Heart left ventricle (tissue), 13 donors: Measurements from ENCODE around the gene RIMS1.

Experiments used
- POLR2A ChIP-seq, 2 donors: fragments of 450-650 bp; IDR thresholded peaks; one replicate each; pipeline ENCODE4 v1.6.1; 2017; ENCODE audit warnings: antibody characterized with exemption in 2 of 2, mild to moderate bottlenecking in 2 of 2, moderate library complexity in 2 of 2
- TF ChIP-seq, protein P1 (sequence below), 12 donors: fragments of 200-600 bp; sonication (generic) in 4 of 12; IDR thresholded peaks; one replicate each; pipeline versions ENCODE4 v1.5.0 to v1.8.0; 2018 to 2022; ENCODE audit warnings: antibody characterized with exemption in 12 of 12, mild to moderate bottlenecking in 5 of 12
- donor health status: ischemic (EF 13 %, LVEDD 7.1; RV severe dilation, severe dysfunction).
- donor health status: DM: no; HTN: yes; CAD: no.
- donor health status: DM: no; HTN: no; CAD: no.
- donor health status: ischemic (EF 25% LVEDD 6.9; RV normal size, moderate dysfunction).
- donor health status: ischemic (EF 25% LVEDD 5.7; RV mildly dilated, moderate dysfunction).
- donor health status: ischemic (EF 35%, LVEDD 5.7; RV mildly dilated, moderate dysfunction).
- donor health status: nonischemic (EF 11% LVEDD 7.7; RV severe dilation, severe dysfunction).
- donor health status: DM: yes; HTN: yes; CAD: no.
- donor health status: PGD.
- donor health status: ischemic (EF 29% LVEDD 5.4; RV normal size, mild dysfunction).
- donor health status: nonischemic (EF 23%, LVEDD 6.1; RV moderate dilation, normal function).

DNA sequence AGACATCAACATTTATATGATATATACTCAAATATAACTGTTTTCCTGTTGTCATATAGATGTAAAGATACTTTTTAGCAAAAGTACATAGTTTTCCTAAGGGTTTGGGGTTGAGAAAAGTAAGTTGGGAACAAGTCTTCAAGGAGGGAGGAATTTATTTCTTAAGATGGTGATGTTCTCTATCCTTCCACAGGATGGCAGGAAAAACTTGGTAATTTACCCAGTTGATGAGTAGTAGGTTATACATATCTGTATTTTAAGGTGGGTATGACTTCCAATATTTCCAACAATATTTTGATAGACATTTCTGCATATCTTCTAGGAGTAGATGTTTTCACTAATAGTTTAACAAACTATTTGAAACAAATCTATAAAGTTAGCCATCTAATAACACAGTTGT lies 254.4 kb downstream of the RIMS1 start:
- TF ChIP-seq, protein P1, sequence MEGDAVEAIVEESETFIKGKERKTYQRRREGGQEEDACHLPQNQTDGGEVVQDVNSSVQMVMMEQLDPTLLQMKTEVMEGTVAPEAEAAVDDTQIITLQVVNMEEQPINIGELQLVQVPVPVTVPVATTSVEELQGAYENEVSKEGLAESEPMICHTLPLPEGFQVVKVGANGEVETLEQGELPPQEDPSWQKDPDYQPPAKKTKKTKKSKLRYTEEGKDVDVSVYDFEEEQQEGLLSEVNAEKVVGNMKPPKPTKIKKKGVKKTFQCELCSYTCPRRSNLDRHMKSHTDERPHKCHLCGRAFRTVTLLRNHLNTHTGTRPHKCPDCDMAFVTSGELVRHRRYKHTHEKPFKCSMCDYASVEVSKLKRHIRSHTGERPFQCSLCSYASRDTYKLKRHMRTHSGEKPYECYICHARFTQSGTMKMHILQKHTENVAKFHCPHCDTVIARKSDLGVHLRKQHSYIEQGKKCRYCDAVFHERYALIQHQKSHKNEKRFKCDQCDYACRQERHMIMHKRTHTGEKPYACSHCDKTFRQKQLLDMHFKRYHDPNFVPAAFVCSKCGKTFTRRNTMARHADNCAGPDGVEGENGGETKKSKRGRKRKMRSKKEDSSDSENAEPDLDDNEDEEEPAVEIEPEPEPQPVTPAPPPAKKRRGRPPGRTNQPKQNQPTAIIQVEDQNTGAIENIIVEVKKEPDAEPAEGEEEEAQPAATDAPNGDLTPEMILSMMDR (IDR thresholded peaks at IDR 0.05): no peak
- TF ChIP-seq POLR2A (IDR thresholded peaks at IDR 0.05): no peak
